Colonic mucosa (tissue), 4 donors: Measurements from ENCODE around the gene KIAA1191. TPM values are rescaled to one million over a fixed set of nuclear protein-coding genes. Genes with fewer than 3 reads are reported as not detected.

Experiments
- DNase-seq: peaks from one replicate; pipeline ENCODE4 v3.0.0-alpha.2; 2020
- H3K27ac ChIP-seq: fragments of 200-600 bp; one replicate; pipeline ENCODE4 v1.8.0; 2021
- H3K27me3 ChIP-seq: fragments of 200-600 bp; one replicate; pipeline ENCODE4 v1.8.0; 2021
- H3K36me3 ChIP-seq: fragments of 200-600 bp; one replicate; pipeline ENCODE4 v1.8.0; 2021
- H3K4me1 ChIP-seq: fragments of 200-600 bp; one replicate; pipeline ENCODE4 v1.8.0; 2021; ENCODE audit warnings: mild to moderate bottlenecking
- H3K4me3 ChIP-seq: fragments of 200-600 bp; one replicate; pipeline ENCODE4 v1.8.0; 2021
- H3K9ac ChIP-seq, 2 donors: one replicate each; pipeline ENCODE4 v1.7.0; 2013; ENCODE audit warnings: control low read depth in 2 of 2, low read depth in 2 of 2, low read length in 2 of 2
- H3K9me3 ChIP-seq: fragments of 200-600 bp; one replicate; pipeline ENCODE4 v1.8.0; 2021
- intact Hi-C: fragments of 100-400 bp; cut with DNase I; formaldehyde crosslinking; loops from one replicate; pipeline ENCODE4 v1.14.1; 2022
- total RNA-seq, 2 donors: library from RNA; stranded (reverse); fragmentation: NEBNext Ultra II Directional in 1 of 2; extraction: Animal tissue kit (Norgen Biotek cat#: 25700) in 1 of 2; gene quantifications; one replicate each; pipeline ENCODE4 v1.2.1, GENCODE V29; 2021
- TF ChIP-seq, protein P1 (sequence below): fragments of 200-600 bp; IDR thresholded peaks from one replicate; pipeline ENCODE4 v1.8.0; 2022; ENCODE audit warnings: antibody characterized with exemption, mild to moderate bottlenecking
- donor health status: healthy.
- donor health status: DM: no; HTN: no; CAD: no.
- donor health status: DM: no; HTN: no; CAD: no.

KIAA1191 gene
- total RNA-seq, 2 donors from 2014 or later, result 57.4 to 89.1 TPM

DNA sequence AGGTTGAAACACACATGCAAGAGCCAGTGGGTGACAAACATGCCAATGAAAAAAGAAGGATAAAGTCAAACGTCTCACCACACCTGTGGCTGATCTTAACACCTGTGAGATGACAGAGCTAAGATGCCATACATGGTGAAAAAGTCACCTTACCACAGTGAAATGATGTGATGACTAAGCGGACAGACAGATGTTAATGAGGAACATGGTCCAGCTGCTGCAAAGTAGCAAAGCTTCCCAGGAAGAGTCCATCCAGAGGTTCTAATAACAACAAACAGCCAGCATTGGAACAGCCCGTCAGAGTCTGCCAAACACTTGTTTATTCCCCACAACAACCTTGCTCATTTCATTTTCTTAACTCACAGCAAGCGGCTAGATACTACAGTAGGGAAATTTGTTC lies 1.9 kb downstream of the KIAA1191 start:
- intact Hi-C loops, result no loop called here

DNA sequence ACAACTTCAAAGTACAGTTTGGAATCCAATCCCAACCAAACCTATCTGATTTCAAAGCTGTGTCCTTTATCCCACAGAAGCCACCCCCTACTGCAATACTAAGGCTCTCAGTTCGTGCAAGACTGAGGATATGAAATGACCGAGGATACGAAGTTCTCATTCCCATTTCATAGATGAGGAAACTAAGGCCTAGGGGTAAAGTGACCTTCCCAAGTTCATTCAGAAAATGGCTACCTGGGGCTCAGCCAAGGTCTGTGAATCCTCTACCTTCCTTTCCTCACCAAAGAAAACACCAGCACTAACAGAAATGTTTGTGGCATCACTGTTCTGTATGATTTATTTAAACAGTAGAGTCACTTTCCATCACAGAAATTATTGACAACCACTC lies 5.4 kb downstream of the KIAA1191 start:
- DNase-seq, result no peak
- no peaks in the 10 kb centered on the region for H3K4me1 ChIP-seq
- H3K27ac ChIP-seq, result no peak overlapping the region
- TF ChIP-seq, protein P1, sequence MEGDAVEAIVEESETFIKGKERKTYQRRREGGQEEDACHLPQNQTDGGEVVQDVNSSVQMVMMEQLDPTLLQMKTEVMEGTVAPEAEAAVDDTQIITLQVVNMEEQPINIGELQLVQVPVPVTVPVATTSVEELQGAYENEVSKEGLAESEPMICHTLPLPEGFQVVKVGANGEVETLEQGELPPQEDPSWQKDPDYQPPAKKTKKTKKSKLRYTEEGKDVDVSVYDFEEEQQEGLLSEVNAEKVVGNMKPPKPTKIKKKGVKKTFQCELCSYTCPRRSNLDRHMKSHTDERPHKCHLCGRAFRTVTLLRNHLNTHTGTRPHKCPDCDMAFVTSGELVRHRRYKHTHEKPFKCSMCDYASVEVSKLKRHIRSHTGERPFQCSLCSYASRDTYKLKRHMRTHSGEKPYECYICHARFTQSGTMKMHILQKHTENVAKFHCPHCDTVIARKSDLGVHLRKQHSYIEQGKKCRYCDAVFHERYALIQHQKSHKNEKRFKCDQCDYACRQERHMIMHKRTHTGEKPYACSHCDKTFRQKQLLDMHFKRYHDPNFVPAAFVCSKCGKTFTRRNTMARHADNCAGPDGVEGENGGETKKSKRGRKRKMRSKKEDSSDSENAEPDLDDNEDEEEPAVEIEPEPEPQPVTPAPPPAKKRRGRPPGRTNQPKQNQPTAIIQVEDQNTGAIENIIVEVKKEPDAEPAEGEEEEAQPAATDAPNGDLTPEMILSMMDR, result no peak
- intact Hi-C loops, result no loop called here
- H3K4me3 ChIP-seq, result no peak overlapping the region
- H3K27me3 ChIP-seq, result no peaks in the 10 kb centered on the region
- H3K9ac ChIP-seq, result no peak overlapping the region
- peaks cover 5% of the 10 kb centered on the region for H3K36me3 ChIP-seq
- H3K9me3 ChIP-seq, result no peaks in the 10 kb centered on the region

More for the DNA sequence above, 1.9 kb downstream of the KIAA1191 start:
- H3K36me3 ChIP-seq, result no peaks in the 10 kb centered on the region
- TF ChIP-seq, protein P1, result no peak
- no peaks in the 10 kb centered on the region for H3K9me3 ChIP-seq
- no peak overlapping the region for H3K4me3 ChIP-seq
- no peak overlapping the region for H3K9ac ChIP-seq
- no peak for DNase-seq
- no peaks in the 10 kb centered on the region for H3K4me1 ChIP-seq
- no peak overlapping the region for H3K27ac ChIP-seq
- no peaks in the 10 kb centered on the region for H3K27me3 ChIP-seq

- Histone ChIP-seq H3K27me3 (no peaks in the 10 kb centered on the region), H3K4me1 (no peaks in the 10 kb centered on the region), H3K9ac (no peak overlapping the region), H3K27ac (no peak overlapping the region), H3K36me3 (peaks cover 5% of the 10 kb centered on the region), H3K9me3 (no peaks in the 10 kb centered on the region), H3K4me3 (no peak overlapping the region)
- intact Hi-C loops, result no loop called here
- no peak for DNase-seq
- TF ChIP-seq, protein P1, result no peak
Measured at GRCh38 chr5:176355400-176356178, 6.0 kb downstream of the KIAA1191 start.

DNA sequence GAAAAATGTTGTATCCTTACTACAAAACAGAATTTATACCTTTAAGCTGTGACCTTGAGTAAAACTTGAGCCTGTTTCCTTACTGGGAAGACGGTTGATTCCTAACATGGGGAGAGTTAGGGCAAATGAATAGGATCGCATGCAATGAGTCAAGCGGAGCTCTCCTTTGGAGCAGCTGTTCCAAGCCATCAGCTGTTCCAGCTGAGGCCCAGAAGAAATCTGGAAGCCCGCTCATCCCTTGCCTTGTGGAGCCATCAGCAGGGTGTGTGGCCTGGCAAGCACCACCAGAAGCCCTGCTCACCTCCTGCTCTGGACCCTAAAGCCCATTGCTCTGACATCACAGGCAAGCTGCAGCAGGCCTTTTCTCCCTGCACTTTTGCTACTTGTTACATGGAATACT lies 8.0 kb downstream of the KIAA1191 start:
- H3K36me3 ChIP-seq, result peaks cover 5% of the 10 kb centered on the region
- TF ChIP-seq, protein P1, result no peak
- no peaks in the 10 kb centered on the region for H3K9me3 ChIP-seq
- intact Hi-C loops, result no loop called here
- no peaks in the 10 kb centered on the region for H3K27me3 ChIP-seq
- H3K4me1 ChIP-seq, result no peaks in the 10 kb centered on the region
- DNase-seq, result no peak
- H3K4me3 ChIP-seq, result no peak overlapping the region
- H3K27ac ChIP-seq, result no peak overlapping the region
- H3K9ac ChIP-seq, result no peak overlapping the region

GRCh38 chr5:176352116-176352878 lies 9.3 kb downstream of the KIAA1191 start:
- H3K27me3 ChIP-seq, result no peaks in the 10 kb centered on the region
- peaks cover 5% of the 10 kb centered on the region for H3K36me3 ChIP-seq
- H3K9me3 ChIP-seq, result no peaks in the 10 kb centered on the region
- DNase-seq, result no peak
- no peak overlapping the region for H3K4me3 ChIP-seq
- TF ChIP-seq, protein P1, result no peak
- H3K9ac ChIP-seq, result no peak overlapping the region
- intact Hi-C loops, result no loop called here
- H3K4me1 ChIP-seq, result no peaks in the 10 kb centered on the region
- no peak overlapping the region for H3K27ac ChIP-seq
